Right hindlimb (tissue), 1 donor: ENCODE data around the gene SPON1.
"Not testable (repeated sequence)": the region's sequence is repeated elsewhere in the genome, so short reads cannot be mapped to it uniquely, and the experiment has no call there.

Source experiments
- DNase-seq: peaks from one replicate; pipeline ENCODE4 v3.0.0-alpha.2; 2018

The SPON1 gene

GRCh38 chr11:14041565-14041964 is 79.0 kb downstream of the SPON1 start:
- DNase-seq: no peak

GRCh38 chr11:14042686-14043465 is 80.4 kb downstream of the SPON1 start:
- no peak for DNase-seq

GRCh38 chr11:14044916-14045315 is 82.4 kb downstream of the SPON1 start:
- no peak for DNase-seq

- DNase-seq: no peak
Observed at GRCh38 chr11:14045417-14045816, 82.9 kb downstream of the SPON1 start.

GRCh38 chr11:14052198-14052597 is 89.7 kb downstream of the SPON1 start:
- no peak for DNase-seq

DNA sequence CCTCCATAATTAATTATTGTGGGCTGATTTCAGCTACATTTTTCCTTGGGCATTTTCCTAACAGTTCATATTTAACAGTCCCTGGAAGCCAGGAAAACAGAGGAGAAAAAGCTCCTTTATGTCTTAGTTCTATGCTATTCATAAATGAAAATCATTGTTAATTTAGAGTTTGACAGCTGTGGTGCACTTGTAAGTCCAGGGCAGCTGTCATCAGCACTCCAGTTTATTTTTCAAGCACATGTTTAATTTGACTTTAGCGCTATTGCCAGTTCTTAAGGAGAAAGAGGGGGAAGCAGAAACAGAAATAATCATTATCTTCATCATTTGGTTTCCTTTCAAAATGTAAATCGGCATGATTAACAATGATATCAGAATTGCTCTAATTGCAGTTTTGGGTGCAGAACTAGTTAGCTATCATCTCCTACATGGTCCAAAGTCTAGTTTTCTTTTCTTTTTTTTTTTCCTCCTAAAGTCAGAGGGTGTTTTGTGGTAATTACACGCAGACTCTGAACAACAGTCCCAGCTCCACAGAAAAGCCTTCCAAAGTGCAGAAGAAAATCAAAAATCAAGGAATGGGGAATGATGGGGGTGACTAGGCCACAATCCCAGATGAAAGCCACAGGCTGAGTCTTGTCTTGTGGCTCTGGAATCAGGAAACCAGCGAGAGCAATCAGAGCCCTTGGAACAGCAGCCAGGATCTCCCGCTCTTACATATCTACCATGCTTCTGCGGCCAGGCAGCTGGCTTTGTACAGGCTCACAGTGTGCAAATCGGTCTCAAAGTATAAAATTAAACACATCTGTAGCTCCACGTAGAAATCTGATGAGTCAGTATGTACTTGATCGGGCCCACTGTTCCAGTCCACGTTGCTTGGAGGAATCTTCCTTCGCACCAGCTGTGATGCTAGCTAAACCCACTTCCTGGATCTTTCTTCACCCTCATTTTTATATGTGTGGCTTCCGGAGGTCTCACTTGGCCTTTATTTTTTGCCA is 91.9 kb downstream of the SPON1 start:
- peak; percentile 70 for DNase-seq

- no peak for DNase-seq
Observed at GRCh38 chr11:14055936-14056335, 93.4 kb downstream of the SPON1 start.

GRCh38 chr11:14058061-14058460 is 95.5 kb downstream of the SPON1 start:
- DNase-seq: no peak

GRCh38 chr11:14059491-14059890 is 97.0 kb downstream of the SPON1 start:
- DNase-seq: peak; percentile 73

- no peak for DNase-seq
Observed at GRCh38 chr11:14061721-14062120, 99.2 kb downstream of the SPON1 start.

DNA sequence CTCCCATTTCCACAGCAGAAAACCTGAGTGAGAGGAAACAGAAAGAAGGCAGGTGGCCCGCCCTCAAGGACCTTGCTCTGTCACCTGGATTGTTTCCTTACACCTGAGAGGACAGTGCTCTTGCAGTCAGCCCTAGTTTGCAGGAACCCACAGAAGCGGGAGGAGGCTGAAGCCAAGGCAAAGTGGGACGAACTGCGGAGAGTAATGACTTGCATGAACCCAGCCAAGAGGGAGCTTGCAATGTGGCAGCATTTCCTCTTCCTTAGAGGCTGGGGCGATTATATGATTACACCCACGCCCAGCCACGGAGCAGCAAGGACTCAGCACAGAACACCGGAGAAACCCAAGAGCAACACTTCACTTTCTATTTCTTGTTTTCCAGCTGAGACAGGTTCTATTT is 102.6 kb downstream of the SPON1 start:
- DNase-seq: no peak

DNA sequence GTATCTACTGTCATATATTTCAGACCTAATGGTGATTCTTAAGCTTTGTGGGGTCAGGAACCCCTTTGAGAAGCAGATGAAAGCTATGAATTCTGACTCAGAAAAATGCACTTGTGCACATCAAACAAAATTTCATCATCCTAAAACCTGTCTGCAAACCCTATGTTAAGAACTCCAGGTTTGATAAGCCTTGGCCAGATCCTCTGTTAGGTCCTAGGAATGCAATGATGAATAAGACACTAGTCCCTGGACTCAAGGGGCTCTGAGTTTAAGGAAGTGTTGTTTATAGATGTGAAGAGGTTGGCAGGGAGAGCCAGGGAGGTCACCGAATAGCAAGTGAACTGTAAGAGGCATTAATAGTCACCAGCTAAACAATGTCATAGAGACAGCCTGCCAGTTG is 103.2 kb downstream of the SPON1 start:
- DNase-seq: no peak

GRCh38 chr11:14067686-14068085 is 105.2 kb downstream of the SPON1 start:
- no peak for DNase-seq

DNA sequence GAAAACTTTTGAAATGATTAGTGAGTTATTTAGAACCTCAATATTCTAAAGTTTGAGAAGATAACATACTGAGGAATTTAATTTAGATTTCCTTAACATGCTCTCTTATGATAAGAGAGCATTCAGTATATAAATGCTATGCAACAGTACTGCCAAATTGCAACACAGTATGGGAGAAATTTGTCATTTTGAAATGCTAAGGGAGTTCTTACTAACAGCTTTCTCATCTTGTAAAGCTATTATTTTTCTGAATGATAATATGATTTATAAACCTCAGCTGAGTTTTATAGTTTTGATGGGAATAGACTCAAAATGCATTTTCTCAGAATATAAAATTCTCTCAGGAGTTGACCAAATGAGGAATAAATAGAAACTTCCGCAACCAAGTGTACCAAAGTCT is 108.4 kb downstream of the SPON1 start:
- DNase-seq: no peak

DNA sequence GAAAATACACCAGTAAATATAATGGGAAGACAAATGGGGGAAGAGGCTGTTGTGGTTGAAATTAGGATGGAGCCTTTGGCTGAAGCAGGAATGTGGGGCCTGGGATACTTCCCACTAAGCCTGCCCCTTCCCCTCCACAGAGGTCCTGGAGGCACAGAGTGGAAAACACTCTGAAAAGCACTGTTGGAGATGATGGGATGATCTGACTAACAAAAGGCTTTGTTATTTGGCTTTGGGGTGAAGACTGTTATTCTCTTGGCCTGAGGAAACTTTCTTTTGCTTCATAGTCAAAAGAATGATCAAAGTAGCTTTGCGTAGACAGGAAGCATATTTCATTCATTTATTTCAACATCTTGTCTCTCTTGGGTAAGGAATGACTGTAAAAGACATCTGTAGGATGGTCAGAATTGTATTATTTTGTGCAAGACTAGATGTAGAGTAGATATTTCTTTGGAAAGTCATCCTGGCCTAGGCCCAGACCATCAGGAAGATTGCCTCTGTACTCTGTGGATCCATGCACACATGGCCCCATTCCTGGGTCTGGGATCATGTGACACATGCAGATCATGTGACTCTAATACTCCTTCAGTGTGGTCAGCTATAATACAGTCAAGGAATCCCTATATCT is 111.4 kb downstream of the SPON1 start:
- peak; percentile 65 for DNase-seq

DNA sequence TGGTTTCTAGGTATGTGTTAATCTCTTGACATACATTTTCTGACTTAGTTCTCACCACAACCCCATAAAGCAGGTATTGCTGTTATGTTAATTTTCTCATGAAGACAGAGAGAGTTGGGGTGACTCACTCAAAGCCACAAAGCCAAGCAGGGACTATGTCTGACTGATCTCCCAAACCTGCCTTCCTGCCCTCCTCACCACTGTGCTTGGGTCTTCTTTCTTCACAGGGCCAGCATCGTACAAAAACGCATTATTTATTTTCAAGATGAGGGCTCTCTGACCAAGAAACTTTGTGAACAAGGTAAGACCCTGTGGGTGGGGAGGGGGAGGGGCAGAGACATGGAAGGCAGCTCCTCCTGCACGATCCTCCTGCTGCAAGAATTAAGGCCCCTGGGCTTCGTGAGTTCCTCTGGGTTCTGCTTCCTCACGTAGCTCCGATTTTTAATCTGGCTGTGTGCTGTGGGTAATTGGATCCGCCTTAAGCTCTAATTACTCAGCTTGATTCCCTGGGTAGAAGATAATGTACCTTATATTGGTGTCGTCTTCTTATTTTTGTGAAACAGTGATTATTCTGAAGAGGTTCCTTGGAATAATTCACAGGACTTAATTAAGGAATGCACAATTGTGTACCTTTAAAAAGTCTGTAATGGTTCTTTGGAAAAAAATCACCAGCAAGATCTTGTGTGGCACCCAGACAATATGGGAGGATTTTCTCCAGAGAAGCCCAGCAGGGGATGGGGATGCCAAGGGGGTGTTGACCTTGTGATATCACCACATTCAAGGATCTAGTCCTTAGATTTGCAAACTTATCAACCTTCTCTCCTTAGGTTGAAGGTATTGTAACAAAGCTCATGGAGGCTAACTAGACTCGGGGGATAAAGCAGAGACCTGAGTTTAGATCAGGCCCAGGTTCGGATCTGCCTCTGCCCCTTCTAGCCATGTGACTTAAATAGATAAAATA is 112.9 kb downstream of the SPON1 start:
- no peak for DNase-seq

DNA sequence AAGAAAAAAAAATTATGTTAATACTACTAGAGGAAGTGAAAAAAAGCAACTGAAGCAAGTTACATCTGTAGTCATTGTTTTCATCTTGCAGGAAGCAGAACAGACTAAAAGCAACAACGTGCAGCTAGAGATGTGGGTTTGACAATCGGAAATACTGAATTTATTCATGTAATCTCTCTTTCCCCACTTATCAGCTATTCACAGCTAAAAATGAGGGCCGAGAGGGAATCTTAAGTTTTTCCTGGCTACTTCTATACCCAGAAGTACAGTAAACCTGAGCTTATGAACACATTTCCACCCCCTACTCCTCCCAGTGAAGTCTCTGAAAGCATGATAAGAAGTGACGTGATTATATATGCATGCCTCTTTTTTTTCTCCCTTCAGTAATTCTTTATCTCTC is 116.5 kb downstream of the SPON1 start:
- DNase-seq: no peak

- no peak for DNase-seq
Observed at GRCh38 chr11:14079797-14080196, 117.3 kb downstream of the SPON1 start.

DNA sequence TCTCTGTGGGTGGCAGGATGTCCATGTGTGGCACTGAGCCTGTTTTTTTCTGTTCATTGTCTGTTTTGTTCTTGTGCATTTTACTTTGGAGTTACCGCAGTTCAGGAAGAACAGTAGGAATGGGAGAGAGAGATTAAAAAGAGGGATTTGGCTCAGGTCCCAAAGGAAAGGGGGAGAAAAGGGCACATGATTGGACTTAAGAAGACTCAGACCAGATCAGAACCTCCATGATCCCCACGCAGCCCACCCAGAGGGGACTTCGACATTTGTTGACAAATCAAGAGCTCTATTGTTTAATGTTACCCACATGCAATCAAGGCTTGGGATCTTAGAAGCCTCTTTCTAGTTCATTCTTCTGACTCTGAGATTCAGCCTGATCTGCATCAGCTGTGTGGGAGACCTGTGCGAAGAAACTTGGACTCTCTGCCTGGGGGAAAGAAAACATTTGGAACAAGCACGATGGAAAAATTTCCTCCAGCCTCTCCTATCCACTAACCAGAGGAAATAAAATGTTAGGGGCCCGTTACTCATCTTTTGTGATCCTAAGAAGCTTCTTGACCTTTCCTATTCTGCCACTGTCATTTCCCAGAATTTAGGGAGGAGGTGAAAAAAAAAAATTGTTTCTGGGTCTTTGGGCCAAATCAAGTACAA is 119.2 kb downstream of the SPON1 start:
- DNase-seq: no peak

GRCh38 chr11:14082338-14082737 is 119.8 kb downstream of the SPON1 start:
- no peak for DNase-seq

GRCh38 chr11:14088861-14089260 is 126.3 kb downstream of the SPON1 start:
- not testable (repeated sequence) for DNase-seq
